ENCODE results near the gene PDLIM7.

GRCh38 chr5:177516601-177517568, 19.5 kb upstream of the PDLIM7 start, which contains the start of gene DDX41:
- TF ChIP-seq CTCF (IDR thresholded peaks at IDR 0.05) (peak in 1 of 3 experiments; percentile 7), POLR2A (IDR thresholded peaks at IDR 0.05) (no peak), POLR2AphosphoS5 (IDR thresholded peaks at IDR 0.05; ENCODE audit: insufficient read depth in 1 of 2, low read depth in 1 of 2) (peak; percentile 96 to 100)

Data from vagina (tissue), 2 donors.